HPDE6-E6E7 (cell line): Measurements from ENCODE around the gene CEP20.

Source experiments
- DNase-seq: peaks from one replicate; pipeline ENCODE4 v3.0.0; 2011; ENCODE audit warnings: missing footprints; ENCODE audit errors: extremely low spot score

CEP20 gene

DNA sequence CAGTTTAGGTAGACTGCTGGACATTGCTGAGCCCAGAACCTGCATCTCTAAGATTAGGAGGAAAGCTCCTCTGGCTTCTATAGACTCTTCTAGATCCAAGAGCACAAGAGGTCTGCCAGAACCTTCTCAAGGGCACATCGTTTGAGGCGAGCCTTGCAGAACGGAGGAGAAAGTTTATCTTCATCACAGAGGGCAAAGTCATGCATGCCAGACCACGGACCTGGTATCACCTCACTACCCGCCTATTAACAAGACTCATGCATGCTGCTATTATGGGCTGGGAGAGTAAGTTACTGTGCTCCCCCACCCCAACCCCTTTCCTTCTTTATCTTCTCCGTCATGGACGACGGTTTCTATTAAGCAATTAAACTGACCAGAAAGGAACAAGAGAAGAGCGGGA lies 54.9 kb downstream of the CEP20 start:
- no peak for DNase-seq

DNA sequence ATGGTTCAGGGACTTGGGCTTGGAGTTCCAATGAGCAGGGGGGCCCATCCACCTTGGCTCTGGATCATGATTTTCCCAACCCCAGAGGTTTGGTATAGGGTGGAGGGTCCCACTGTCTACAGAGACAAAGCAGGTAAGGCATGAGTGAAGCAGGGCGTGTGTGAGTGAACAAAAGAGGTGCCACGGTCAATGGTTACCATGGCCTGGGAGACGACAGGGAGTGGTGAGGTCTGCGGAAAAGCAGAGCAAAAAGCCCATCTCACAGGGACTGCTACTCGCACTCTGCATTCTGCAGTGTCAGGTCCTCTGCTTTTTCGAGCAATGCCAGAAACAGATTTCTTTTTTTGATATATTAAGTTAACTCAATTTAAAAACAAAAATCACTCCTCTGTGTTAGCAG lies 56.2 kb downstream of the CEP20 start:
- no peak for DNase-seq

DNA sequence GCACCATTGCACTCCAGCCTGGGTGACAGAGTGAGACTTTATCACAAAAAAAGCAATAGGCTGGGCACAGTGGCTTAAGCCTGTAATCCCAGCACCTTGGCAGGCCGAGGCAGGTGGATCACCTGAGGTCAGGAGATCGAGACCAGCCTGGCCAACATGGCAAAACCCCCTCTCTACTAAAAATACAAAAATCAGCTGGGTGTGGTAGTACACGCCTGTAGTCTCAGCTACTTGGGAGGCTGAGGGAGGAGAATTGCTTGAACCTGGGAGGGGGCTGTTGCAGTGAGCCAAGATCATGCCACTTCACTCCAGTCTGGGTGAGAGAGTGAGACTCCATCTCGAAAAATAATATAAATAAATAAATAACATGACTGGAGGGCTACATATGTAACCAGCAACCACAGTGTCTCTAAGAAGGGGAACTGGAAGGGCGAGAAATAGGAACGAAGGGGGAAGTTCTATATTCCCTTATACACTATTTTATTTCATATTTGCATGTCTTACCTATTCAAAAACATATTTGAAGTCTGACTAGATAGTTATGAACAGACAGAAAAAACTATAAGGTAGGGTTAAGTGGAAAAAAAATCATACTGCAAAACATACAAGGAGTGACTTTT lies 57.5 kb downstream of the CEP20 start:
- DNase-seq: no peak

- DNase-seq: no peak
Observed at GRCh38 chr16:15829460-15829859, 58.9 kb downstream of the CEP20 start.

- no peak for DNase-seq
Observed at GRCh38 chr16:15827709-15828343, 60.6 kb downstream of the CEP20 start.

- DNase-seq: no peak
Observed at GRCh38 chr16:15827299-15827698, 61.1 kb downstream of the CEP20 start.

GRCh38 chr16:15825750-15826305 lies 62.6 kb downstream of the CEP20 start:
- DNase-seq: no peak

GRCh38 chr16:15822957-15823356 lies 65.4 kb downstream of the CEP20 start:
- no peak for DNase-seq

GRCh38 chr16:15820837-15821236 lies 67.6 kb downstream of the CEP20 start:
- no peak for DNase-seq

- DNase-seq: no peak
Observed at GRCh38 chr16:15819046-15819445, 69.4 kb downstream of the CEP20 start.

DNA sequence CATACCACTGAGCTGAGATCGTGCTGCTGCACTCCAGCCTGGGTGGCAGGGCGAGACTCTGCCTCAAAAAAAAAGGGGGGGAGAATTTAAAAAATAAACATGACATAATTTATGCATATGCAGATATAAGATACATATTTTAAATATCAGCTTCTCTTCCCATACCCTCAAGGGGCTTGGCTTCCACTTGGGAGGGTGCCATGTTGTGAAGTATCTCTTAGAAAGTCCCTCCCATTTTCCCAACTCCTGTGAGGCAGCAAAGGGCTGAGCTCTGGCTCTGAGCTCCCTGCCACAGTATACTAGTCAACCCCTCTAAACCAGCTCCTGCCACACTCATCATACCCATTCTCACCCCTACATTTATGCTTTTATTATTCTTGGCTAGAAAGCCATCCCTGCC lies 71.0 kb downstream of the CEP20 start:
- DNase-seq: no peak

DNA sequence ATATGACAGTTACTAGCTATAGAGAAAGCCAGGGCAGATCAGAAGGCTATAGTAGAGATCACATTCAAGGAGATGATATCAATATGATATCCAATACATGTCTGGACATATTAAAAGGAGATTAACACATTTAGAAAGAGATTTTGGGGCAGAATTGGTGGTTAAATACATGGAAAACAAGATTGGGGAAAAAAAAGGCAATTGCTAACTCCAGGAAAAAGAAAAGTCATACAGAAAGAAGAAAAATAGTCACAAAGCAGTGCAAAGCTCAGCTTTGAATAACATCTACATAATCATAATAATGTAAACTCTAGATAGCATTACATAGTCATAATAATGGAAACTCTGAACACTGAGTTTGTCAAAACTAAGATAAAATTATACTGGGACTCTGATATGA lies 72.2 kb downstream of the CEP20 start:
- no peak for DNase-seq
